Ramos (cell line): Measurements from ENCODE around the gene SPOCK3.

Experiments used
- in situ Hi-C: fragments of 300-500 bp; cut with MboI; formaldehyde crosslinking; loops from one replicate; pipeline ENCODE4 v1.14.3; 2022; ENCODE audit warnings: low sequenced_read_pairs; ENCODE audit not compliant: unreplicated experiment

SPOCK3 gene

DNA sequence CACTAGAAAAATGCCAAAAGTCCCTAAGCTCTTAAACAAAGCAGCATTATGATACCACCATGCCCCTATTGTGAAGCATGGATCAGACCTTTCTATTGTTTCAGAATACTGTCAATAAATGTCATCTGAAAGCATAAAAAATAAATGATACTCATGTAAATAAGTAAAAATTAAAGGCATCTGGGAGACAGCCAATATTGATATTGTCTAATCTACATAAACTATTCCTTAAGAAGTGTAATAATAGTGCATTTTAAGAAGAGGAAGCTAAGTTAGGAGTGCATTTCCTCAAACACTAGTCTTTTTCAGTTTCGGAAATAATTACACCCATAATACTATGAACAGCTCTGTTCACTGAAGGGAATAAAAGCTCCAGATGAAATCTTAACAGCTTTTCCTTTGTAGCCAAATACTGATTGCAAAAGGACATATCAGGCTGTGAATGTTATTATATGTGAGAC lies 181.6 kb downstream of the SPOCK3 start:
- in situ Hi-C loops: no loop called here

DNA sequence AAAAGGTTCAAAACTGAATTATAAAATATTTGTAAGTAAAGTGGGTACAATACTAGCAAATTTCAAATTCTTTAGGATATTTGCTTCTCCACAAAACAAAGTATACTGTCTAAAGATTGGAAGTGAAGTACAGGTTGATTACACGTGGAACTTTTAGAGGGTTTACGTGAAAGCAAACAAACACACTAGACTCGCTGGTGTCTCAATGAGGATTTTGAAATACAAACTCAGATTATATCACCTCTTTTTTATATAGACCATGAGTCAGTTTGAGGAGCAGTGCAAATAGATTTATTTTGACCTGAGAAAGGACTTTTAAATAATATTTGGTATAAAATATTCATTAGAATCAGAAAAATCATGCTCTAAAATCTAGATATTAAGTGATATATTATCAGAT lies 185.0 kb downstream of the SPOCK3 start:
- in situ Hi-C loops: no loop called here

DNA sequence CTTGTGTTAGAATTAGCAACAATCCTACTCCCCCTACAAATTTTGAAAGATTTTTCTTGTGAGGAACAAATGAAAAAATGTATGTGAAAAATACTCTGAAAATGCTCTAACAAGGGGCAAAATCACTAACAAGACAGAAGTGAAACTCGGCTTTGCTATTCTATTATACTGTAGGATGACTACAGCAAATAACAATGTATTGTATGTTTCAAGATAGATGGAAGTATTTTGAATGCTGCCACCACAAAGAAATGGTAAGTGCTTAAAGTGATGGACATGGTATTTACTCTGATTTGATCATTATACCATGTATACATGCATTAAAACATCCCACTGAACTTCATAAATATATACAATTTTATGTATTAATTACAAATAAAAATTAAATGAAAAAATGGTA lies 192.8 kb downstream of the SPOCK3 start:
- in situ Hi-C loops: no loop called here

DNA sequence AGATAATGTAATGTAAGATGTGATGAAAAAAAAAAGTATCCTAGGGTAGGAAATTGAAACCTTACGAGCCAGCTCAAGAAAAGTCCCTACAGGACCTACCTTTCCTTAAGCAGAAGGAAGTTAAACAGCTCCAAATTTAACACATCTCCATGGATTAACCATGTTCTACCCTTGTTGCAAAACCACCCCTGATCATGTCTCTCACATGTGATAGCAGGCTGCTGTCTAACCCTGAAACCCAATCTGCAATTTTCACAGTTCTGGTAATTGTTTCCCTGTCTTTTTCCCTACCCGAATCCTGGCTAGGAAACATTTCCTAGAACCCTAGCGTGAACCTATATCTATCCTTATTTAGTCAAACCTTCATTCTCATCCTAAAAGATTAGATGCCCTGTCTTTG lies 198.9 kb downstream of the SPOCK3 start:
- in situ Hi-C loops: no loop called here

DNA sequence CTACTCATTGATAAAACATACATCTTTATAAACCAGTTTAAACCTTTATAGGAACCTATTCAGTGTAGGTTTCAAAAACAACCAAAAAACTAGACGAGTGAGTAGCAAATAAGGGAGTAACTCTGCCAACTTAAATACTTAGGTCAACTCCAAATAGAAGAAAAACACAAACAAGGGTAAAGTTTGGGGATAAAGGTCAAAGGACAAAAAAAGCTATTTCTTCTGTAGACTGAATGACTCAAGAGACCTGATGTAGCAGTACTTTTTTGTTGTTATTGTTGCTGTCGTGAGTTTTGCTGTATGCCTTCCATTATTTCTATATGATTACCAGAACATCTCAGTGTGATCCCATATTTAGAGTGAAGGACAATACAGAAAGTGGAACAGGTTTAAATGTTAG lies 199.3 kb downstream of the SPOCK3 start:
- in situ Hi-C loops: no loop called here

DNA sequence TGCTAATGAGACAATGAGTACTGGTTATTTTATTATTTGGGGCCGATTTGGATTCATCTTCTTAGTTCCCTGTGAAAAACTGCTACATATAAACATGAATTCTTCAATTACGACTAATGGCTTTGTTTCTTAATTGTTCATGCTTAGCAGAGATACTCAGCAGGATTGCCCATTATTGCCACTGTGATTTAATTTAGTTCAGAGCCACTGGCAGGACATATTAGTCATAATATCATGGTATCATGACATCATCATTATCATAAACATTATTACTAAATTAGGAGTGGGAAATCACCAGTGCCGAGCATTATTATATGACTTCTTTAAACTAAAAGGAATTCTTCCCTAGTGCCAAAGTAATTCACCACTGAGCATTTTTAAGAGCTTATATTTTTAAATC lies 201.4 kb downstream of the SPOCK3 start:
- in situ Hi-C loops: no loop called here

DNA sequence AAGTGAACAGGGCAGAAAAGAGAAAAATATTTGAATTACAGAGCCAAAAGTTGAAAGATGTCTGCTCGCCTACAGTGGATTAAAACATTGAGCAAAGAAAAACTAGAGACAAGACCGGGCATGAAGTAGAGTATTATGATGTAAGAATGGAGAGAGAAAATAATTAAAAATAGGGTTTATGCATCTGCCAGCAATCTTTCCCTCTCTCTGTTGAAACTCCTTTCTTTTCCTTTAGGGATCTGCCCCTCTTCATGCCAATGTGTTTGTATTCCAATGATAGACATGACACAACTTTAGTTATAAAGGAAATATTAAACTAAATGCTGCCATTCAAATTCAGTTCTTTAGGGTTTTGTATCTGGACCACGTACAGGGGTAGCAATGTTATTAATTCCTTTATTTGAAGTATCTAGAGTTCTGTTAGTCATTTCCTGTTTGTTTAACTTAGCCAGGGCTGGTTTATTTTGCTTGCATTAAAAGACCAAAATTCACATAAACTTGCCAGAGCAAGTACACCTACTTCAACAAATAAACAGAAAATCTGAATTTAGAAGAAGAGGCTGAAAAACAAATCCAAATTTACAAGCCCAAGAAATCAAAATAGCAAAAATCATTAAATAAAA lies 202.6 kb downstream of the SPOCK3 start:
- in situ Hi-C loops: no loop called here

DNA sequence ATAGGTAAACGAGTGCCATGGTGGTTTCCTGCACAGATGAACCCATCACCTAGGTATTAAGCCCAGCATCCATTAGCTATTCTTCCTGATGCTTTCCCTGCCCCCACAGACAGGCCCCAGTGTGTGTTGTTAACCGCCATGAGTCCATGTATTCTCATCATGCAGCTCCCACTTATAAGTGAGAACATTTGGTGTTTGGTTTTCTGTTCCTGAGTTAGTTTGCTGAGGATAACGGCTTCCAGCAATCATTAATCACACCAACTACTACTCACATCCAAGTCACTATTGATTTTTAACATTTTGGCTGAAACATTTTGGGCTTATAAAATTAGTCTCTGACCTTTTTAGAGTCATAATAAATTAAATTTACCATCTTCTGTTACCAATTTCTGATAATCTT lies 205.3 kb downstream of the SPOCK3 start:
- in situ Hi-C loops: no loop called here

DNA sequence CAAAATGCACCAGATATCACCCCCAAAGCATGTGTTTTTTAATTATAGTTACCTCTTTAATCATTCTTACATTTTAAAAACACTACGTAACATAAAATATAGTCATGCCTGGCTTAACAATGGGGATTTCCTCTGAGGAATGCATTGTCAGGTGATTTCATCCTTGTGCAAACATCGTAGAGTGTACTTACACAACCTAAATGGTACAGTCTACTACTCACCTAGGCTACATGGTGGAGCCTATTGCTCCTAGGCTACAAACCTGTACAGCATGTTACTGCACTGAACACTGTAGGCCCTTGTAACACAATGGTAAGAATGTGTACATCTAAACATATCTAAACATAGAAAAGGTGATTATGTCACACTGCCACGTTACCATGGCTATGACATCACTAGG lies 208.6 kb downstream of the SPOCK3 start:
- in situ Hi-C loops: no loop called here

DNA sequence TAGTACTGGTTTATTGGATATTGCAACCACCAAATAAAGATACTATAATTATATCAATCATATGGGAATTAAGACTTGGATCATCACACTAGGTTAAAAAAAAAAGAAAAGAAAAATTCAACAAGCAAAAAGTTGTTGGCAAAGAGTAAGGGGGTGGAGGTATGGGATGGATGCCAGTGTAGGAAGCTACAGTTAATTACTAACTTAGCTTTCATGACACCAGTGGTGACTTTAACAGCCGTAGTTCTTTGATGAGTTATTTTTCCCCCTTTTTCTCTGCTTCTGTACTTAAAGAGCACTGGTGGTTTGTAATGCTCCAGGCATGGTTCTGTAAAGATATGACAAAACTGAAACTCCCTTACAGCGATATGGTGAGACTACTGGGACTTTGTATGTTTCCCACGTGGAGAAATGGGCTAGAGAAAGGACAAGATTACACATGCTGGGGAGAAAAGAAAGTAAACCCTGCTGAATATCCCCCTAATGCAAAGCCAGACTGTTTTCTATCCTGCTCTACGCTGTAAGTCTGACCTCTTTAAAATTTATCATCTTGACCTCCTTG lies 210.8 kb downstream of the SPOCK3 start:
- in situ Hi-C loops: no loop called here

DNA sequence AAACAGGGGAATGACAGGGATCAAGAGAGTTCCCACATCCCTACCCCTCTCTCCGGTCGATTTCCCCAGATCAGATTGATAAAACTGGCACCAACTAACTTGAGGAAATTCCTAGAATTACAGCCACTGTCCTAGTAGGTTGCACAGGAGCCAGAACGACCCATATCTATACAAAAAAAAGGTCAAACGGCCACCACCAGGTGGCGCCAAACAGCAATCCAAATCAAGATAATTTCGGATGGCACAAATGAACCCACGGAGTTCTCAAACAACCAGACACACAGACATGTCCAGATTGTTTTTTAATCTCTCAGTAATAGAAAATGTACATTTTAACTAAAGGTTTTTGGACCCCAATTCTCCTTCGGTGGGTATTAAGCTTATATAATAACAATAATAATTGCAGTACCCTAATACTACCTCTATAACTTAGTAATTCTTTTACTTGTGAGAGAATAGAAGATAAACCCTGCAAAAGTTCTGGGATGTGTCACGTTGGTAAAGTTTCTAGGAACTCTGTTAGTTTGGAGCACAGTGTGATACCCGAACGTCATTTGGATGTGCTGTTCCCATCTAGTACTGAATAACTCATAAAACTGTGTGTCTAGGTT lies 212.6 kb downstream of the SPOCK3 start:
- in situ Hi-C loops: no loop called here

DNA sequence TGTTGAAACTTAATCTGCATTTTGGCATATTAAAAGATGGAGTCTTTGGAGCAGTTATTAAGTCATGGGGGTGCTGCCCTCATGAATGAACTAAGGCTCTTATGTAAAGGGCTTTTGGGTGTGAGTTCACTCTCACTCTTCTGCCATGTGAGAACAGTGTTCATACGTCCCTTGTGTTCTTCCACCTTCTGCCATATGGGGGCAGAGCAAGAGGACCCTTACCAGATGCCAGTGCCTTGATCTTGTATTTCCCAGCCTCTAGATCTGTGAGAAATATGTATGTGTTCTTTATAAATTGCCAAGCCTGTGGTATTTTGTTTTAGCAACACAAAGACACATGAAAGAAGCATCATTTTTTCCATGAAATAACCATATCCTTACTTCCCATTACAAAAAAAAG lies 213.9 kb downstream of the SPOCK3 start:
- in situ Hi-C loops: no loop called here

DNA sequence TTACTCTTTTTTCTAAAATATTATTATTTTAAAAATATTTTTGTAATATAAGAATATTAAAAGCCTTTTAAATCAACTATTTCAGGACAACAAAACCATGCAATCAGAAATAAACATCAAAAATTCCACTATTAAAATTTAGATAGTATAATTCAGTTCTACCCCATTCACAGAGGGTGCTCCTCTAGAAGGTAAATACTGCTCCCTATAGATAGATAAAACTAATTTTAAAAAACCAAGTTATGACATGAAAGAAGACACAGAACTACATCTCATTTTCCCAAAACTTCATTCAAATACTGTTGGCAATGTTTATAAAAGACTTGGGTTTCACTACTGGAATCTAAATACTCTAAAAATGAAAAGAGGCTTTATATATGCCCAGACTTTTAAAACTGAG lies 219.3 kb downstream of the SPOCK3 start:
- in situ Hi-C loops: no loop called here

DNA sequence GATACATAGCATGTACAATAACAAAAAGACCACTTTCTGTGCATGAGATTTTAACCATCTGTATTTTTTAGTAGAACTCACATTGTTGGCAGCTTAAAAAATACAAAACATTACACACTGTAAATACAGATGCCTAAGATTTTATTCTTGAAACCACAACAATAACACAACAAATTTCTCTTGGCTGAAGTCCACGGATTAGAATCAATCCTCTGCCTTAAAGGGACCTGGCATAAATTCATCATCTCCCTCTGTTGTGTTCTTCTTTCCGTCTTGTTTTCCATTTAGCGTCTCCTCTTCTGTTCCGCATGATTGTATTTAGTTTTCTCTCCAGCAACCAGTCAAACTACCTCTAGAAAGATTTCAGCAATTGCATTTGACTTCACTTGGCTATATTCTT lies 231.0 kb downstream of the SPOCK3 start:
- in situ Hi-C loops: no loop called here

DNA sequence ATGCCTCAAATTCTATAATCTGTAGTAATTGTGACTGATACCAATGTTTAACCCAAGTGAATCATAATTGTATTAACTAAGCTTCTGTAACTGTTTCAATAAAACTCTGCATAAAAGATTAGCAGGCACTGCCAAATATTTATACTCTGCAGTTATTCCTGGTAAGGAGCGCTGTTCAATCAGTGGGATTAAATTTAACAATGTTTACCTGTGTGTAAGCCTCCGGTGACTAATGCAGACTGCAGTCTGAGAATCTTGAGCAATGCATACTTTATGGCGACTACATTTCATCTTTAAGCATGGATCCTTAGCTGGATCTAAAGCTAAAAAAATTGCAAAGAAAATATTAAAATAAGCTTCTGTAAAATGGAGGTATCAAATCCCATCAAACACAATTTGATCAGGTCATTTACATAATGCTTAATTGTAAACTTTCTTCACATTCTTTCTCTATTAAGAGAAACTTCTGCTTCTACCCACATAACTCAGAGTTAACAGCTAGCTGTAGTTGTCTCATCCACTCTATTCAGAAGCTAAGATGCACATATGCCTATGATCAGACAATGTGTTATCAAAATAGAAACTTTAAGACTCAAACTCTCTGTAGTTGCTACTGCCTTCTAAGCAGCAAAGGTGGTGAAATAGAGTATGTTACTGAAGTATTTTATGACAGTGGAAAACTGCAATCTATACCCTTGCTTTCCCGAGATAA lies 234.0 kb downstream of the SPOCK3 start:
- in situ Hi-C loops: no loop called here

DNA sequence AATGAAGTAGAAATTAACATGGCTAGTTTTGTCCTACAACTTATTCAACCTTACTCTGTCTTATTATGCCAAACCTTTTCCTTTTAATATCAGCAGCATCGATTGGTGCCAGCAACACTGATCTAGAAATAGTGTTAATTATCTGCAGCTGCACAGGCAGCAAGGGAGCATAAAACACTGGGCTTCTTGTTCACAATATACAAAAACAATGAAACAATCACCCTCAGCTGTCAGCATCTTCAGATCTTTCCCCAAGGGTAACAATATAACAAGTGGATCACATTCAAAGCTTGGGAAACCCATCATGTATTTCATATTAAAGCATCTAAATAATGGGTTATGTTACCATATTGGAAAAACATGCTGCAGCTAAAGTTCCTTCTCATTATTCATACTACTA lies 238.1 kb downstream of the SPOCK3 start:
- in situ Hi-C loops: no loop called here

DNA sequence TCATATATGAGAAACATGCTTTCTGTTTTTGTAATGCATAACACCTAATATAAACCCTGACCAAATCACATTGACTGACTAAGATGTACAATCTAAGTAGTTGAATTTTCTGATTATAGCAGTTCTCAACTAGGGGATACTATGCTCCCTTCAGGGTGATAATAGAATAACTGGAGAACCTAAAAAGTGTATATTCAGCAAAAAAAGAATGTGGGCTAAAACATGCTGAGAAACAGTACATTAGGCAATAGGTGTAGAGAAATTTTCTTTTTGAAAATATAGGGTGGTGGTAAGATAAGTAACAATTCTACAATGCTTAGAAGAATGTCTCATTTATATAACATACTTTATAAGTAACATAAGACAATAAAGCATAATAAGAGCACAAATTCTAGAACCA lies 239.6 kb downstream of the SPOCK3 start:
- in situ Hi-C loops: no loop called here

DNA sequence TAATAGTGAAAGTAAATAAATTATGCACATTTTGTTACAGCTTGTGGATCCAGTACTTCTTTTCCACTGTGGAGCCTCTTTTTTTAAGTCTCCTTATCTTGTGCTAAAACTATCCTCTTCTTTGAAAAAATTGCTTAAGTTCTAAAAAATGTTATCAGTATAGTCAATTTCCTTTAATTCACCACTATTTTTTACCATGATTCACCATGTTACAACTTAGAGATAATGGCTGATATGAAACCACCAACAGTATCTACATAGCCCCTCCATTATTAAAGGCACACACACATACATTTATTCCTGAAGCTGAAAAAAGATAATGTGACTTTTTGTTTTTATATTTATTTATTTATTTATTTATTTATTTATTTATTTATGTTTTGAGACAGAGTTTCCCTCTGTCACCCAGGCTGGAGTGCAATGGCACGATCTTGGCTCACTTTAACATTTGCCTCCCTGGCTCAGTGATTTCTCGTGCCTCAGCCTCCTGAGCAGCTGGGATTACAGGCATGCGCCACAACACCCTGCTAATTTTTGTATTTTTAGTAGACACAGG lies 243.2 kb downstream of the SPOCK3 start:
- in situ Hi-C loops: no loop called here

DNA sequence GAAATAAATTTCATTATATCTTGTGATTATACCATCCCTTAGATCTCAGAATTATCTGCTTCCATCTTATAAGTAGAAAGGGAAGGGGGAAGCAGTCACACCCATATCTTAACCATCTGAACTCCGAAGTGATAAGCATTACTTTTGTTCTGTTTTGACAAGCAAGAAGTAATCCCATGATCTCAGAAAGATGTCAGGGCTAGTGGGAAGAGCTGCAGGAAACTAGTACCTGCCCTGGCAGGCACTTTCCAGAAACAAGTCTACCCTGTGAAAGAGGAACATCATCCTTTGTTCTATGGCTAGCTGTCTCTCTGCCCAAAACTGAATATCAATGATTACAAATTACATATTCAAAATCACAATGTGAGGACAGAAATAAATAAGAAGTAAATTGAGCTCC lies 244.4 kb downstream of the SPOCK3 start:
- in situ Hi-C loops: no loop called here

DNA sequence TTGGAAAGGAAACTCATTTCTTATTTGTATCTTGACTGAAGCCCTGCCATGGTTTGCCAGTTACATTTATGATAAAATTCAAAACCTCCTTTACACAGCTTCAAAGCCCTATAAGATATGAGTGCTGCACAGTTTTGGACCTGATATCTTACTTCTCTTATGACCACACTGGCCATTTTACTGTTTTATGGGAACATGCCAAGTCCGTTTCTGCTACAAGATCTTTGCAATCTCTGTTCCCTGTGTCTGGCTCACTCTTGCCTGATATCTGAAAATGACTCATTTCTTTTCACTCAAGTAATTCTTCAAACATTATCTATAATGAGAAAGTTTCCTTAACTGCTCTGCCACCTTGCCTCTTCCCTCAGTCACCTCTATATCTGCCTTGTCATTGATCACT lies 247.3 kb downstream of the SPOCK3 start:
- in situ Hi-C loops: no loop called here

DNA sequence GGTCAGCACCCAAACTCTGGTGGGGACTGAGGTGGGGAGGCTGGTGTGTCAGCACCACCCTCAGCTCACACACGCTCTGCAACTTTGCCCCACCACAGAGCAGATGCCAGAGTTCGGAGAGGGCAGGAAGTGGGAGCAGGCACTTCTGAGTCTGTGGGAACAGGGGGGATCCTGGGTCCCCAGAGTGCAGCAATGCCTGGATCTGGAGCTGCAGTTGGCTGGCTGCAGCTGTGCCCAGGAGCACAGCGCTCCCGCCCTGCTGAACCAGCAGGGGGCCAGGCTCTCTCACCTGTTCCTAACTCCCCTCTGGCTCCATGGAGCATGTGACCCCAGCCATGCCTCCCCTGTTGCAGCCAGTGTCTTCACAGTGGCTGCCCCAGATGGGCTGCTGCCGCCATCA lies 252.4 kb downstream of the SPOCK3 start:
- in situ Hi-C loops: no loop called here
